Mesendoderm (in vitro differentiated cells): ENCODE data around the gene ARL5A.

Experiments used
- DNase-seq: peaks from one replicate; pipeline ENCODE4 v3.0.0; 2013
- H2AK5ac ChIP-seq: 2 replicates; pipeline ENCODE4 v1.6.1; 2013; ENCODE audit warnings: low read length, inconsistent platforms
- H2BK120ac ChIP-seq: 2 replicates; pipeline ENCODE4 v1.6.1; 2013; ENCODE audit warnings: low read depth, mild to moderate bottlenecking, low read length, moderate library complexity, mixed read lengths
- H2BK15ac ChIP-seq: replicated peaks from 2 replicates; pipeline ENCODE4 v1.6.1; 2013; ENCODE audit warnings: low read depth, mild to moderate bottlenecking, moderate library complexity
- H2BK5ac ChIP-seq: 2 replicates; pipeline ENCODE4 v1.6.1; 2013; ENCODE audit warnings: low read length, inconsistent platforms
- H3K18ac ChIP-seq: 2 replicates; pipeline ENCODE4 v1.6.1; 2013; ENCODE audit warnings: mild to moderate bottlenecking, low read length, mixed read lengths
- H3K23ac ChIP-seq: one replicate; pipeline ENCODE4 v1.6.1; 2013; ENCODE audit warnings: low read length
- H3K27ac ChIP-seq: 2 replicates; pipeline ENCODE4 v1.5.1; 2013; ENCODE audit warnings: low read depth, mild to moderate bottlenecking, inconsistent platforms, low read length, moderate library complexity
- H3K27me3 ChIP-seq: 2 replicates; pipeline ENCODE4 v1.6.1; 2013; ENCODE audit warnings: low read length, control low read depth, mild to moderate bottlenecking, inconsistent platforms; ENCODE audit not compliant: insufficient read depth, poor library complexity
- H3K36me3 ChIP-seq: 2 replicates; pipeline ENCODE4 v1.6.1; 2013; ENCODE audit warnings: low read length, inconsistent platforms; ENCODE audit not compliant: control insufficient read depth, insufficient read depth
- H3K4ac ChIP-seq: one replicate; pipeline ENCODE4 v1.6.1; 2013; ENCODE audit warnings: low read depth, mild to moderate bottlenecking, low read length, moderate library complexity
- H3K4me1 ChIP-seq: 2 replicates; pipeline ENCODE4 v1.6.1; 2013; ENCODE audit warnings: low read depth, low read length, inconsistent platforms; ENCODE audit not compliant: control insufficient read depth
- H3K4me2 ChIP-seq: 2 replicates; pipeline ENCODE4 v1.6.1; 2013; ENCODE audit warnings: low read length
- H3K4me3 ChIP-seq: 2 replicates; pipeline ENCODE4 v1.5.1; 2013; ENCODE audit warnings: mild to moderate bottlenecking, low read length
- H3K56ac ChIP-seq: one replicate; pipeline ENCODE4 v1.6.1; 2013; ENCODE audit warnings: low read length
- H3K79me1 ChIP-seq: 2 replicates; pipeline ENCODE4 v1.6.1; 2013; ENCODE audit warnings: low read length, inconsistent platforms
- H3K79me2 ChIP-seq: 2 replicates; pipeline ENCODE4 v1.6.1; 2013; ENCODE audit warnings: mild to moderate bottlenecking, low read length; ENCODE audit not compliant: control insufficient read depth, insufficient read depth
- H3K9ac ChIP-seq: 2 replicates; pipeline ENCODE4 v1.6.1; 2013; ENCODE audit warnings: low read length, inconsistent platforms
- H4K5ac ChIP-seq: one replicate; pipeline ENCODE4 v1.6.1; 2013; ENCODE audit warnings: low read length
- H4K8ac ChIP-seq: one replicate; pipeline ENCODE4 v1.6.1; 2013; ENCODE audit warnings: low read depth, mild to moderate bottlenecking, control low read depth, low read length, moderate library complexity
- WGBS: extraction: QIAGEN DNeasy Blood & Tissue Kit; methylation state at CpG from one replicate; pipeline ENCODE4 v1.1.7; 2013; ENCODE audit warnings: low lambda C conversion rate, missing lambda C conversion rate; ENCODE audit not compliant: insufficient coverage; ENCODE audit errors: extremely low coverage; 5-methylcytosine and 5-hydroxymethylcytosine counted together

ARL5A gene

GRCh38 chr2:151769606-151770005, 58.6 kb downstream of the ARL5A start:
- H4K5ac ChIP-seq: no peak overlapping the region
- no peaks in the 10 kb centered on the region for H3K36me3 ChIP-seq
- no peak overlapping the region for H2AK5ac ChIP-seq
- no peak overlapping the region for H3K4ac ChIP-seq
- H3K9ac ChIP-seq: no peak overlapping the region
- H2BK5ac ChIP-seq: no peak overlapping the region
- no peak for DNase-seq
- no peaks in the 10 kb centered on the region for H3K79me1 ChIP-seq
- no peak overlapping the region for H3K27ac ChIP-seq
- H3K4me2 ChIP-seq: no peak overlapping the region
- no peaks in the 10 kb centered on the region for H3K79me2 ChIP-seq
- no peak overlapping the region for H4K8ac ChIP-seq
- H3K23ac ChIP-seq: no peak overlapping the region
- no peak overlapping the region for H3K56ac ChIP-seq
- no peak overlapping the region for H3K18ac ChIP-seq
- peaks cover 2% of the 10 kb centered on the region for H3K4me1 ChIP-seq
- no peak overlapping the region for H3K4me3 ChIP-seq
- H3K27me3 ChIP-seq: no peaks in the 10 kb centered on the region
- no peak overlapping the region for H2BK120ac ChIP-seq
- H2BK15ac ChIP-seq: no peak overlapping the region
- no CpG with 5 or more reads among the region's 1 CpG for WGBS

GRCh38 chr2:151767536-151767935, 60.7 kb downstream of the ARL5A start:
- Histone ChIP-seq H3K18ac (no peak overlapping the region), H4K5ac (no peak overlapping the region), H3K79me1 (no peaks in the 10 kb centered on the region), H3K9ac (no peak overlapping the region), H3K4ac (no peak overlapping the region), H3K56ac (no peak overlapping the region), H2BK5ac (no peak overlapping the region), H3K36me3 (no peaks in the 10 kb centered on the region), H3K4me1 (peaks cover 2% of the 10 kb centered on the region), H3K27me3 (no peaks in the 10 kb centered on the region), H3K4me3 (no peak overlapping the region), H3K79me2 (no peaks in the 10 kb centered on the region), H2AK5ac (no peak overlapping the region), H2BK15ac (no peak overlapping the region), H3K27ac (no peak overlapping the region), H3K4me2 (no peak overlapping the region), H3K23ac (no peak overlapping the region), H2BK120ac (no peak overlapping the region), H4K8ac (no peak overlapping the region)
- WGBS: no CpG with 5 or more reads among the region's 2 CpGs
- no peak for DNase-seq

DNA sequence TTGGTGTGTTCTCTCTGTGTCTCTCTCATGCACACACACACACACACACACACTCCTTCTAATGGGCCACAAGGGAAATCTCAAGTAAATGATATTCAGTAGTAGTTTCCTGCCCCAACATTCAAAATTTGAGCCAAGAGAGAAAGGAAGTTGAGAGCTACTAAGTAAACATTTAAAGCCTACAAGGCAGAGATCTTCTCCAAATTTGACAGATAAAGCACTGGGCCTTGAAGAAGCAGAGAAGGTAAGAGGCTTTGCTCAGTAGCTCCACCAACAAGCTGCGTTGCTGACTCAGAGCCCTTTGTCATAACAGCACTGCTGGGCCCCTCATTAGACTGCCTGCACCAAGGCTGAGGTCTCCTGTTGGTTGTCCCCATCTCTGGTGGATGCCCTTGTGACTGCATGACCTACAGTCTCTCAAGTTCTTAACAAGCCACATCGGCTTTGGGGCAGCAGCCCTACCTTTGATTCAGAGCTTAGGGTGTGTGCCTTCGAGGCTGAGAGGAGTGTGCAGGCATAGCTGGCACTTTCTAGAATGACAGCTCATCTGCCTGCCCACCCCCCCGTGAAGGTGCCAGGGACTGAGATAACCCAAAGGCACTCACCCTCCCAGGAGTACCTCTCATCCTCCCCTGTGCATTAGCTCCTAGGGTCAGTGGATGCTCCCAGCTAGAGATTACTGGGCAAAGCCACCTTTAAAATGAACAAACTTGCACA, 61.6 kb downstream of the ARL5A start:
- H3K23ac ChIP-seq: no peak overlapping the region
- H3K36me3 ChIP-seq: no peaks in the 10 kb centered on the region
- H3K4me1 ChIP-seq: peaks cover 2% of the 10 kb centered on the region
- no peak overlapping the region for H3K4ac ChIP-seq
- no peaks in the 10 kb centered on the region for H3K27me3 ChIP-seq
- no peak overlapping the region for H2BK5ac ChIP-seq
- no CpG with 5 or more reads among the region's 4 CpGs for WGBS
- H2BK15ac ChIP-seq: no peak overlapping the region
- H3K27ac ChIP-seq: no peak overlapping the region
- no peak overlapping the region for H3K4me3 ChIP-seq
- no peak overlapping the region for H3K18ac ChIP-seq
- no peak for DNase-seq
- H3K4me2 ChIP-seq: no peak overlapping the region
- no peak overlapping the region for H3K9ac ChIP-seq
- no peak overlapping the region for H4K5ac ChIP-seq
- H3K56ac ChIP-seq: no peak overlapping the region
- H2BK120ac ChIP-seq: no peak overlapping the region
- H2AK5ac ChIP-seq: no peak overlapping the region
- H3K79me1 ChIP-seq: no peaks in the 10 kb centered on the region
- H3K79me2 ChIP-seq: no peaks in the 10 kb centered on the region
- no peak overlapping the region for H4K8ac ChIP-seq

DNA sequence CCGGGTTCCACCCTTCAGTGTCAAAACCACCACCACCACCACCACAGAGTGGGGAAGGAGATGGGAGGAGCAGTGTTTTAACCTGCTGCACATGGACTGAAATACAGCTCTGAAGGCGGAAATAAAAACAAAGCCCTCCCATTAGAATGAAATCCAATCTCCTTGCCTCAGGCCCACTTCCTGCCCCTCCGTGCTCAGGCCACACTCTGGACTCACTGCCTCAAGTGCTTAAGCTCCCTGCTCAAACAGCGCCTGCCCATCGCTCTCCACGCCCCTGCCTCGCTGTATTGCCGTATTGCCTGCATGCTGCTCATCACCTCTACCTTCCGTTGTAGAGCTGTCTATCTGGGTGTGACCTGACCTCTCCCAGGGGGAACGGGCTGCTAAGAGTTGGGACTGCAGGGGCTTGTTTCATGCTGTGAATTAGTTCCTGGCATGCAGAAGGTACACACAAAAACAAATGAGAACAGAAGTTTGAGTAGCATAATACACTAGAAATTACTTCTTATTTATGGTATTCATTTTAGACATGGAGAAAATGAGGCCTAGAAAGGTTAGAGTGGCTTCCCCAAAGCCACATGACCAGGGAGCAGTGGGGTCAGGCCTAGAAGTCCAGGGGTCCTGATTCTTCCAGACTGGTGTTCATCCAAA, 62.3 kb downstream of the ARL5A start:
- no peak overlapping the region for H3K9ac ChIP-seq
- no peak for DNase-seq
- no peak overlapping the region for H2BK15ac ChIP-seq
- WGBS: no CpG with 5 or more reads among the region's 10 CpGs
- H3K79me2 ChIP-seq: no peaks in the 10 kb centered on the region
- H3K27me3 ChIP-seq: no peaks in the 10 kb centered on the region
- no peak overlapping the region for H4K8ac ChIP-seq
- H2BK120ac ChIP-seq: no peak overlapping the region
- H3K4me3 ChIP-seq: no peak overlapping the region
- no peak overlapping the region for H3K18ac ChIP-seq
- H3K4ac ChIP-seq: no peak overlapping the region
- no peak overlapping the region for H4K5ac ChIP-seq
- no peak overlapping the region for H2AK5ac ChIP-seq
- no peak overlapping the region for H3K4me2 ChIP-seq
- H3K79me1 ChIP-seq: no peaks in the 10 kb centered on the region
- H3K36me3 ChIP-seq: no peaks in the 10 kb centered on the region
- H3K4me1 ChIP-seq: peaks cover 2% of the 10 kb centered on the region
- H3K23ac ChIP-seq: no peak overlapping the region
- H2BK5ac ChIP-seq: no peak overlapping the region
- no peak overlapping the region for H3K27ac ChIP-seq
- H3K56ac ChIP-seq: no peak overlapping the region

GRCh38 chr2:151762694-151763093, 65.5 kb downstream of the ARL5A start:
- Histone ChIP-seq H3K4me3 (no peak overlapping the region), H2BK15ac (no peak overlapping the region), H3K18ac (no peak overlapping the region), H3K27ac (no peak overlapping the region), H2BK120ac (no peak overlapping the region), H3K56ac (no peak overlapping the region), H2BK5ac (no peak overlapping the region), H2AK5ac (no peak overlapping the region), H3K27me3 (no peaks in the 10 kb centered on the region), H4K5ac (no peak overlapping the region), H4K8ac (no peak overlapping the region), H3K36me3 (no peaks in the 10 kb centered on the region), H3K23ac (no peak overlapping the region), H3K79me1 (no peaks in the 10 kb centered on the region), H3K4me1 (peaks cover 2% of the 10 kb centered on the region), H3K4me2 (no peak overlapping the region), H3K4ac (no peak overlapping the region), H3K9ac (no peak overlapping the region), H3K79me2 (no peaks in the 10 kb centered on the region)
- no peak for DNase-seq
- WGBS: no CpG with 5 or more reads among the region's 3 CpGs

- no peak overlapping the region for H3K4ac ChIP-seq
- H3K23ac ChIP-seq: no peak overlapping the region
- H2BK120ac ChIP-seq: no peak overlapping the region
- H3K9ac ChIP-seq: no peak overlapping the region
- no peak overlapping the region for H3K27ac ChIP-seq
- H3K79me1 ChIP-seq: no peaks in the 10 kb centered on the region
- H3K4me3 ChIP-seq: no peak overlapping the region
- no peak overlapping the region for H2BK5ac ChIP-seq
- no peaks in the 10 kb centered on the region for H3K36me3 ChIP-seq
- DNase-seq: no peak
- H4K5ac ChIP-seq: no peak overlapping the region
- H3K18ac ChIP-seq: no peak overlapping the region
- H4K8ac ChIP-seq: no peak overlapping the region
- no peaks in the 10 kb centered on the region for H3K27me3 ChIP-seq
- H3K4me1 ChIP-seq: peaks cover 2% of the 10 kb centered on the region
- no peak overlapping the region for H2BK15ac ChIP-seq
- no peak overlapping the region for H3K56ac ChIP-seq
- no peak overlapping the region for H3K4me2 ChIP-seq
- no peak overlapping the region for H2AK5ac ChIP-seq
- no peaks in the 10 kb centered on the region for H3K79me2 ChIP-seq
Measured at GRCh38 chr2:151761687-151762086, 66.5 kb downstream of the ARL5A start.
